Measurements from ENCODE around the gene DNAAF1.
"Not testable (repeated sequence)": the region's sequence is repeated elsewhere in the genome, so short reads cannot be mapped to it uniquely, and the experiment has no call there.

Gene DNAAF1

GRCh38 chr16:84214451-84215066 is 69.5 kb downstream of the DNAAF1 start:
- no peak for DNase-seq

- DNase-seq: no peak
Measured at GRCh38 chr16:84215531-84215930, 70.4 kb downstream of the DNAAF1 start.

GRCh38 chr16:84216144-84216543 is 71.0 kb downstream of the DNAAF1 start:
- DNase-seq: not testable (repeated sequence)

GRCh38 chr16:84218176-84218823 is 73.2 kb downstream of the DNAAF1 start:
- no peak for DNase-seq

GRCh38 chr16:84218956-84219355 is 73.8 kb downstream of the DNAAF1 start:
- no peak for DNase-seq

- DNase-seq: no peak
Measured at GRCh38 chr16:84220851-84221250, 75.7 kb downstream of the DNAAF1 start.

- no peak for DNase-seq
Measured at GRCh38 chr16:84223456-84223855, 78.3 kb downstream of the DNAAF1 start.

- DNase-seq: no peak
Measured at GRCh38 chr16:84224554-84224953, 79.4 kb downstream of the DNAAF1 start.

- no peak for DNase-seq
Measured at GRCh38 chr16:84225126-84225525, 80.0 kb downstream of the DNAAF1 start.

GRCh38 chr16:84225571-84225970 is 80.5 kb downstream of the DNAAF1 start:
- DNase-seq: no peak

- DNase-seq: no peak
Measured at GRCh38 chr16:84226026-84226425, 80.9 kb downstream of the DNAAF1 start.

All from stimulated activated CD4-positive, alpha-beta T cell treated with anti-CD3 and anti-CD28 coated beads, Interleukin-15, amount 100 ng/mL, for 24 hours (primary cell).